IPS DF 6.9 (cell line): ENCODE measurements around the gene KREMEN1.

Experiments used
- DNase-seq: peaks from one replicate; pipeline ENCODE4 v3.0.0-alpha.2; 2013; ENCODE audit warnings: low read depth, low spot score
- H3K27ac ChIP-seq: one replicate; pipeline ENCODE4 v1.5.1; 2013; ENCODE audit warnings: low read length, control low read depth
- H3K27me3 ChIP-seq: 2 replicates; pipeline ENCODE4 v1.6.1; 2013; ENCODE audit warnings: mild to moderate bottlenecking, low read length; ENCODE audit not compliant: control insufficient read depth, insufficient read depth
- H3K36me3 ChIP-seq: 2 replicates; pipeline ENCODE4 v1.6.1; 2013; ENCODE audit warnings: low read length; ENCODE audit not compliant: control insufficient read depth, insufficient read depth
- H3K4me1 ChIP-seq: 2 replicates; pipeline ENCODE4 v1.6.1; 2013; ENCODE audit warnings: low read length; ENCODE audit not compliant: control insufficient read depth, insufficient read depth
- H3K4me3 ChIP-seq: 2 replicates; pipeline ENCODE4 v1.5.1; 2013; ENCODE audit warnings: mild to moderate bottlenecking, low read length
- H3K9me3 ChIP-seq: 2 replicates; pipeline ENCODE4 v1.6.1; 2013; ENCODE audit warnings: low read length, inconsistent platforms; ENCODE audit not compliant: control insufficient read depth, insufficient read depth
- WGBS: extraction: QIAGEN DNeasy Blood & Tissue Kit; methylation state at CpG from one replicate; pipeline ENCODE4 v1.1.7; 2013; ENCODE audit warnings: mixed read lengths, missing lambda C conversion rate; ENCODE audit not compliant: insufficient read length, insufficient coverage; 5-methylcytosine and 5-hydroxymethylcytosine counted together

The KREMEN1 gene

DNA sequence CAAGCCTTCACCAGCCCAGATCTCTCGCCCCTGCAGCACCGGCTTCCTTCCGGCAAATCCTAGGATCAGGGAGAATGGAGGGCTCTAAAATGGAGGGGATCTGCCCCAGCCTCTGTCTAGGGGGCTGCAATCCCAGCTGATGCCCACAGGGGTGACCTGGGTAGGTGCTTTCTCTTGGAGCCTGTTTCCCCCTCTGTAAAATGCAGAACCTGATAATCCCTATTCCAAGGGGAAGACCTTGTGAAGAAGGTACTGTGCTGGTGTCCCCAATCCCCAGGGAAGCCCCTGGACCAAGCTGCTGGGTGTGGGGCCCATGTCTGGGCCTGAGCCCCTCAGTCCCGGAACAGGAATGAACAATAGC is 135.6 kb downstream of the KREMEN1 start:
- Histone ChIP-seq H3K4me1 (peaks cover 4% of the 10 kb centered on the region), H3K27ac (no peak overlapping the region), H3K4me3 (no peak overlapping the region), H3K27me3 (no peaks in the 10 kb centered on the region), H3K36me3 (no peaks in the 10 kb centered on the region), H3K9me3 (no peaks in the 10 kb centered on the region)
- WGBS: no CpG with 5 or more reads among the region's 4 CpGs
- no peak for DNase-seq

DNA sequence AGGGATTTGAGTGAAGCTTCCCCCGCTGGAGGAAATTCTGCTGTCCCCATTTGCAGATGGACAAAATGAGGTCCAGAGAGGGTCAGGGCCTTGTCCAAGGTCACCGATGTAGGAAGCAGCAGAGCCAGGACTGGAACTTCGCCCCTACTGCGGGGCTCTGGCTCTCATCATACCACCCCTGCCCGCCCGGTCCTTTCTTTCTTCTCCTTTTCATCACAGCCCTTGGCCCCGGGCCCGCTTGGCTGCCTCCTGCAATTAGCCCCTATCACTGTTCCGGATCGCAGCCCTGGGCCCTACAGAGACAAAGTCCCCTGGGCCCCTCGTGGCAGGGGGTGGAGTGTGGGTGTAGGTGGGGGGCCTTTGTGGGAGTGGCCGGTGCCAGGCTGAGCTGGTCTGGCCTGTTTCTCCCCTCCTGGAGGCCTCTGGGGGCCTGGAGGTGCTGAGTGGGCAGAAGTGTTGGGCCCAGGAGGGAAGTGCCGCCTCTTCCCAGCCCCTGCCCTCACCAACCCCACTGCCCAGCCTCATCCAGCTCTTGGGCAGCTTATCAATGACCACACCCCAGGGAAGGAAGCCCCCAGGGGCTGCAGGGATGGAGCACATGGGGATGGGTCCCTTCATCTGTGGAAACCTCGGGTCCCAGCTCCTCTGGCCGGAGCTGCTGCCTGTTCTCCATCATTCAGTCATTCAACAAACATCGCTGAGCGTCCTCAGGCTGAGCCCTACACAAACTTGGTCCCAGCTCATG is 136.2 kb downstream of the KREMEN1 start:
- no CpG with 5 or more reads among the region's 17 CpGs for WGBS
- H3K4me3 ChIP-seq: no peak overlapping the region
- H3K9me3 ChIP-seq: no peaks in the 10 kb centered on the region
- H3K36me3 ChIP-seq: no peaks in the 10 kb centered on the region
- no peak for DNase-seq
- no peak overlapping the region for H3K27ac ChIP-seq
- peaks cover 4% of the 10 kb centered on the region for H3K4me1 ChIP-seq
- H3K27me3 ChIP-seq: no peaks in the 10 kb centered on the region

DNA sequence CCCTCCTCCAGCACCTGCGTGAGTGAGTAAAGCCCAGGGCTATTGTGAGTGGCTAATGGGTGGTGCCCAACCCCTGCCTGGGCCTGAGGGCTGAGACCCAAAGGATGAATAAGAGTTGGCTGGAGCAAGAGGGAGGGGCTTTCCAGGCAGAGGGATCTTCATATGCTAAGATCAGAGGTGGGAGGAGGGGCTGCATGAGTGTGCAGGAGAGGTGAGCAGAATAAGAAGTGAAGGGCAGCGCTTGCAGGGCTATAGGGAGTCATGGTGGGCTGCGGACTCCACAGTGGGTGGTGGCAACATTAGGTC is 136.7 kb downstream of the KREMEN1 start:
- Histone ChIP-seq H3K27me3 (no peaks in the 10 kb centered on the region), H3K36me3 (no peaks in the 10 kb centered on the region), H3K27ac (no peak overlapping the region), H3K9me3 (no peaks in the 10 kb centered on the region), H3K4me3 (no peak overlapping the region), H3K4me1 (peaks cover 4% of the 10 kb centered on the region)
- WGBS: no CpG with 5 or more reads among the region's 3 CpGs
- DNase-seq: no peak

DNA sequence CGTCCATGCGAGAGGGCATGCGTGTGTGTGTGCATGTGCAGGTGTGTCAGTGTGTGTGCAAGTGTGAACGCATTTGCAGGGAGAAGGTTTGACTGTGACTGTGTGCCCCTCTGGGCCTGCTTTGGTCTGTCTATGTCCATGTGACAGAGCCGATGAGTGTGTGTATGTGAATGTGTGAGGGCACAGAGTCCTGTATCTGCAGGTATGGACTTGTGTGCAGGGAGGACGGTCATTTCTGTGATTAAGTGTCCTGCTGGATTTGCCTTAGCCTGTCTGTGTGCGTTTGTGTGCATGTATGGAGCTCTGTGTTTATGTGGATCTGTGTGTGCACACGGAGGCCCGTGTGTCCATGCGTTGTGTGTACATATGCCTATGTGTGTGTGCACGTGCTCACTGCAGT is 138.2 kb downstream of the KREMEN1 start:
- no peaks in the 10 kb centered on the region for H3K9me3 ChIP-seq
- no peaks in the 10 kb centered on the region for H3K27me3 ChIP-seq
- WGBS: no CpG with 5 or more reads among the region's 11 CpGs
- DNase-seq: no peak
- no peak overlapping the region for H3K27ac ChIP-seq
- H3K4me1 ChIP-seq: peaks cover 6% of the 10 kb centered on the region
- no peak overlapping the region for H3K4me3 ChIP-seq
- H3K36me3 ChIP-seq: no peaks in the 10 kb centered on the region

DNA sequence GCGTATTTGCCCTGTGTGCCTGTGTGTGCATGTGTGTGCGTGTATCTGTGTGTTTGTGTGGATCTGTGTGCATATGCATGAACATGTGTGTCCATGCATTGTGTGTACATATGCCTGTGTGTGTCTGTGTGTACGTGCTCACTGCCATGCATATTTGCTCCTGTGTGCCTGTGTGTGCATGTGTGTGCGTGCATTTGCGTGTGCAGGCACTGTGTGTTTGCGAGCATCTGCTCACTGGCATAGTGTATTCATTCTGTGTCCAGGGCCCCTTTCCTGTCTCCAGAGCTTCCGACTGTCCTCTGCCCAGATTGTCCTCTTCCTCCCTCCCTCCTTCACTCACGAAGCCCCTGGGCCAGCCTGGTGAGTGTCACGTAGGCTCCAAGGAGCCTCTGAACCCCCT is 138.6 kb downstream of the KREMEN1 start:
- no peaks in the 10 kb centered on the region for H3K36me3 ChIP-seq
- no CpG with 5 or more reads among the region's 9 CpGs for WGBS
- no peaks in the 10 kb centered on the region for H3K9me3 ChIP-seq
- H3K27ac ChIP-seq: no peak overlapping the region
- peaks cover 6% of the 10 kb centered on the region for H3K4me1 ChIP-seq
- H3K4me3 ChIP-seq: no peak overlapping the region
- no peak for DNase-seq
- H3K27me3 ChIP-seq: no peaks in the 10 kb centered on the region

DNA sequence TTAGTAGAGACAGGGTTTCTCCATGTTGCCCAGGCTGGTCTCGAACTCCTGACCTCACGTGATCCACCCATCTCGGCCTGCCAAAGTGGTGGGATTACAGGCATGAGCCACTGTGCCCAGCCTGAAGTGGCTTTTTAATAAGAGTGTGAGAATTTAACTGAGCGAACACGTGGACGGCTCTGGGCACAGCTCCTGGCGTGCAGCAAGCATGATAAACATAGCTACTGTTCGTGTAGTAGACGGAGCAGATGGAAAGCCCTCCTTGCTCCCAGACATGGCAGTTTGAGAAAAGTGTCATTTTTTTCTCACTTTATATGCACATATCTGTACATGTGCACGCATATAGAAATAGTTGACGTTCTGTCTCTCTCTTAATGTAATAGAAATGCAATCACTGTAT is 139.9 kb downstream of the KREMEN1 start:
- no CpG with 5 or more reads among the region's 11 CpGs for WGBS
- Histone ChIP-seq H3K4me3 (no peak overlapping the region), H3K4me1 (peaks cover 4% of the 10 kb centered on the region; the same call in 1 of the 2 replicates), H3K27ac (no peak overlapping the region), H3K27me3 (no peaks in the 10 kb centered on the region), H3K9me3 (no peaks in the 10 kb centered on the region), H3K36me3 (no peaks in the 10 kb centered on the region)
- no peak for DNase-seq

DNA sequence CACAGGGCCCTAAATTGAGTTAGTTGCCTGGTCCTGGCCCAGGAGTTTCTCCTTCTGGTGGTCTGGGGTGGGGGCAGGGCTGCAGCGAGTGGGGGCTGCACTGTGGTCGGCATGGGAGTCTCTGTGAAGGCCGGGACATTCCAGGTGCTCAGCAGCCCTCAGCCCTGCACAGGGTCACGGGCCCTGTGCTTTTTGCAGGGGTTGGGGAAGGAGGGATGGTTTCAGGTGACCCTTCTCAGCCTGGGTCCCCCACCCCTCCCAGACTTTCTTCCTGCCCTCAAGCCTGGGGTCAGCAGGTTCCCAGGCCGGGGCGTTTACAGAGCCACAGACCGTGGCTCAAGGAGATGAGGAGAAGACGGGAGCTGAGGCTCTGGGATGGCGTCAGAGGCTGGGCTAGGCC is 140.7 kb downstream of the KREMEN1 start:
- Histone ChIP-seq H3K27me3 (no peaks in the 10 kb centered on the region), H3K9me3 (no peaks in the 10 kb centered on the region), H3K27ac (no peak overlapping the region), H3K4me1 (peaks cover 4% of the 10 kb centered on the region; the same call in 1 of the 2 replicates), H3K4me3 (no peak overlapping the region), H3K36me3 (no peaks in the 10 kb centered on the region)
- no CpG with 5 or more reads among the region's 9 CpGs for WGBS
- no peak for DNase-seq

DNA sequence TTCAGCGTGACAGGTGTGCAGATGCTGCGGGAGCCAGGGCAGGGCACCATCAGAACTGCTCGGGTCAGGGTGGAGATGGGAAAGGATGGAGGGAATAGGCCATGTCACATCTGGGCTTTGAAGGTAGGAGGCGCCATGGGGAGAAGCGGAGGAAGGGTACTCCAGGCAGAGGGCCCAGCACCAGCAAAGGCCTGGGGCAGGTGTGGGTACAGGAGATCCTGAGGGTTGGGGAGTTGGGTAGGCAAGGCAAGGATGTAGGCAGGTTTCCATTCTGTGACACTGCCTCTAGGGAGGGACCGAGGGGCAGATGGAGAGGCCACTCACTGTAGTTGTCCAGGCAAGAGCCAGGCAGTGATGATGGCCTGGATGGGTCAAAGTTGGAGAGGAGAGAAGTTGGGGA is 141.4 kb downstream of the KREMEN1 start:
- Histone ChIP-seq H3K4me1 (peaks cover 3% of the 10 kb centered on the region; the same call in 1 of the 2 replicates), H3K4me3 (no peak overlapping the region), H3K36me3 (no peaks in the 10 kb centered on the region), H3K27me3 (no peaks in the 10 kb centered on the region), H3K27ac (no peak overlapping the region), H3K9me3 (no peaks in the 10 kb centered on the region)
- DNase-seq: no peak
- WGBS: no CpG with 5 or more reads among the region's 6 CpGs

DNA sequence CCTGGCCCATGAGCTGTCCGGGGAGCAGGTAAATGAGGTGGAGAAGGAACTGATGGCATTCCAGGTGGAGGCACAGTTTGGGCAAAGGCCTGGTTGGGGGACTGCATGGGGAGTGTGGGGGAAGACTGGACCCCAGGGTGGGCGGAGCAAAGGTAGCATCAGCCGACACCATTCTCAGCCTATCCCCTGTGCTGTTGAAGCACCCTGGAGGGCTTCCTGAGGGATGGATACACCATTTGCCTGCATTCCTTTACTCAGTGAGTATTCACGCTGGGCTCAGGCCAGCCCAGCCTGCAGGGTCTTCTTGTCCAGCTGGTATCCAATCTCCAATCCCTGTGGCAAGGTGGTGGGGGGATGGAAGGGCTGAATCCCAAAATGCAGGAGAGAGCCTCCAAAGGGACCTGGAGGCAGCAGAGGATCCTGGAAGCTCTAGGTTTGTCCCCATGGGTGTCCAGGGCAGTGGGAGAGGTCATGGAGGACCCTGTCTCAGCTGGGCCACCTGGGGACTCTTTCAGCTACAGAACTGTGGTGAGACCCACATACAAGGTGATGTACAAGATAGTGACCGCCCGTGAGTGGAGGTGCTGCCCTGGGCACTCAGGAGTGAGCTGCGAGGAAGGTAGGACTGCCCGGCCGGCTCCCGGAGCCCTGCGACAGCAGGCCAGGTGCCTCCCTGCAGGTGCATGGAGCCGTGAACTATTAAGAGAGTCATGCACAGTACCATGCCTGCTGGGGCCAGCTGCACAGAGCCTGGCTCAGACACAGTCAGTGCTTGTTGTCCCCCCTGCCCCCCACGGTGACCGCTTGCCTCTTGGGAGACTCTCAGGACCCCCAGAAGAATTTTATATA is 142.4 kb downstream of the KREMEN1 start:
- peaks cover 4% of the 10 kb centered on the region for H3K4me1 ChIP-seq
- no peaks in the 10 kb centered on the region for H3K36me3 ChIP-seq
- no peaks in the 10 kb centered on the region for H3K9me3 ChIP-seq
- H3K27me3 ChIP-seq: no peaks in the 10 kb centered on the region
- H3K27ac ChIP-seq: no peak overlapping the region
- H3K4me3 ChIP-seq: no peak overlapping the region
- WGBS: no CpG with 5 or more reads among the region's 14 CpGs
- no peak for DNase-seq

DNA sequence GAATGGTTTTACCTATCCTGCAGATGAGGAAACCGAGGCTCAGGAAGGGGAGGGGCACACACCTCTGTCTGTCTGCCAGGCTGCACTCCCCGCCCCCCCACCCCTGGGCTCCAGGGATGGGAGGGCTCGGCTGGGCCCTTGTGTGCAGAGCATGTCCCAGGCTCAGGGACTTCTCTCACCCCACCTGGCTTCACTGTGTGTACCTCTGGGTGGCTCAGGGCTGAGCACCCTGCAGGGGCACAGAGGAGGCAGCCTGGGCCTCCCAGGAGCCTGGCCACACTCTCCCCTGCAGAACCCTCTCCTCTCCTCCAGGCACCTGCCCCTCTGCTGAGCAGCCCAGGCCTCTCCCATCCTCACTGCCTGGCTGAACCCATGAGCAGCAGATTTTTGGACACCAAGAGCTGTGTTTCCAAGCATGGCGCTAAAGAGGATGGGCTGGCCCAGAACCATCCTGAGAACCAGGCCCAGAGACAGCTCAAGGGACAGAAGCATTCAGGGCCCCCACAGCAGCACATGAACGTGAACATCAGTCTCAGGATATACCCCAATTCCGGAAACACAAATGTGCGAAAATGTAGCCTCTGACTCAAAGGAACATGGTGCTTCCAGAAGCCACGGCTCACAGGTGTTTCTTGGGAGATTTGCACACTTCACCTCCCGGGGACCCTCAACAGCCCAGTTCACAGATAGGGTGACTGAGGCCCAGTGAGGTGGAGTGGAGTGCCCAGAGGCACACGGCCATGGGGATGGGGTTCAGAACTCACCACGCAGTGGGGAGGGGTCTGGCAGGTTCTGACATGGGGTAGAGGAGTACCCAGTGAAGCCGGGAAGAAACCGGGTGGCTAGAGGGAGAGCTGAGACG is 143.4 kb downstream of the KREMEN1 start:
- no peaks in the 10 kb centered on the region for H3K36me3 ChIP-seq

More for the DNA sequence above, 143.4 kb downstream of the KREMEN1 start:
- Histone ChIP-seq H3K4me3 (no peak overlapping the region), H3K27me3 (no peaks in the 10 kb centered on the region), H3K9me3 (no peaks in the 10 kb centered on the region), H3K27ac (no peak overlapping the region), H3K4me1 (peaks cover 4% of the 10 kb centered on the region)
- no peak for DNase-seq
- WGBS: no CpG with 5 or more reads among the region's 14 CpGs
